Activated naive CD4-positive, alpha-beta T cell treated with anti-CD3 and anti-CD28 coated beads, Interleukin-2, amount 50 U/mL, for 72 hours (primary cell): ENCODE data around the gene FASTKD1. TPM values are rescaled to one million over a fixed set of nuclear protein-coding genes. Genes with fewer than 3 reads are reported as not detected.
A peak's percentile ranks its signal among the peaks of the same experiment; 100 is the strongest.
"Not testable (repeated sequence)": the region's sequence is repeated elsewhere in the genome, so short reads cannot be mapped to it uniquely, and the experiment has no call there.

ENCODE experiments used
- ATAC-seq, 2 donors: fragments of 150-1000 bp; cut with Tn5 transposase; 2 replicates each; pipeline ENCODE4 v1.10.0; 2021; ENCODE audit warnings: mild to moderate bottlenecking in 2 of 2, moderate library complexity in 2 of 2
- DNase-seq, 2 donors: peaks; one replicate each; pipeline ENCODE4 v3.0.0; 2021 to 2022; ENCODE audit warnings: low spot score in 2 of 2
- H3K27ac Mint-ChIP-seq, 2 donors: one replicate each; pipeline ENCODE4 v1.8.0; 2022; ENCODE audit warnings: mild to moderate bottlenecking in 2 of 2, mixed read lengths in 2 of 2
- H3K36me3 Mint-ChIP-seq, 2 donors: one replicate each; pipeline ENCODE4 v1.8.0; 2022; ENCODE audit warnings: mixed read lengths in 2 of 2
- H3K9me3 Mint-ChIP-seq, 2 donors: one replicate each; pipeline ENCODE4 v1.8.0; 2022; ENCODE audit warnings: mixed read lengths in 2 of 2
- total RNA-seq, 2 donors: library from RNA; stranded (reverse); gene quantifications; one replicate each; pipeline ENCODE4 v1.2.3, GENCODE V29; 2022

Gene FASTKD1
- total RNA-seq, 2 donors from 2014 or later: 30.4 to 63.3 TPM

DNA sequence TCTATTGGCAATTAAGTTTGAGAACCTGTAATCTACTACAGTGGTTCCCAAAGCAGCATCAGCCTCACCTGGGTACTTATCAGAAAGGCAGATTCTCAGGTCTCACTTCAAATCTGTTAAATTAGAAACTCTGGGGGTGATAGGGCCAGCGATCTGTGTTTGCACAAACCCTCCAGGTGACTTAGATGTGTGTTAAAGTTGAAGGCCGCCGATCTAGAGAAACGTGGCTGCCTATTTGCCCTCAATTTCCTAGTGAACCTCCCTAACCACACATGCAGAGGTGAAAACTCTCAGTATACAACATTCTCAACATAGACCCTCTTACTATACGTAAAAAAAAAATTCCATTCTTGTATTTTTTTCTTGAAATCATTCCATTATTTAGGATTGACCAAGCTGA, 50.0 kb downstream of the FASTKD1 start:
- no peaks in the 10 kb centered on the region for H3K9me3 Mint-ChIP-seq
- H3K36me3 Mint-ChIP-seq: no peaks in the 10 kb centered on the region
- no peak overlapping the region for H3K27ac Mint-ChIP-seq
- ATAC-seq: no peak
- no peak for DNase-seq

DNA sequence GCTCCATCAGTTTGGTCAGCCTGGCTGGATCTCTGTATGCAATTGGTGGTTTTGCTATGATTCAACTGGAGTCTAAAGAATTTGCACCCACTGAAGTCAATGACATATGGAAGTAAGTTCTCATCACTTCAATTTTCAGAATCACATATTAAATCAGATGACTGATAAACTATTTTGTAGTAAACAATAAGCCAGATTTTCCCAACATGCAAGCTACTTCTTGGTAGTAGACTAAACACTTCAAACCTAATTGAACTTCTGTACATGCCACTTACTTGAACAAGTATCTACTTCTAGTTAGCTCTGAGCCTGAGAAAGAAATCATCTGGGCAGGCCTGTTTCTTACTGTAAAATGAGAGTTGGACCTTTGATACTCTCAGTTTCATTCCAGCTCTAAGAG, 52.8 kb downstream of the FASTKD1 start:
- no peak for ATAC-seq
- H3K27ac Mint-ChIP-seq: no peak overlapping the region

GRCh38 chr2:169516488-169516995, 57.1 kb downstream of the FASTKD1 start:
- DNase-seq, ATAC-seq, H3K9me3 Mint-ChIP-seq, H3K27ac Mint-ChIP-seq, H3K36me3 Mint-ChIP-seq: not testable (repeated sequence)

More for the DNA sequence above, 52.8 kb downstream of the FASTKD1 start:
- Mint-ChIP-seq H3K36me3 (no peaks in the 10 kb centered on the region), H3K9me3 (no peaks in the 10 kb centered on the region)
- DNase-seq: no peak

GRCh38 chr2:169514758-169515157, 58.9 kb downstream of the FASTKD1 start:
- not testable (repeated sequence) for ATAC-seq, H3K36me3 Mint-ChIP-seq, H3K9me3 Mint-ChIP-seq, H3K27ac Mint-ChIP-seq, DNase-seq

DNA sequence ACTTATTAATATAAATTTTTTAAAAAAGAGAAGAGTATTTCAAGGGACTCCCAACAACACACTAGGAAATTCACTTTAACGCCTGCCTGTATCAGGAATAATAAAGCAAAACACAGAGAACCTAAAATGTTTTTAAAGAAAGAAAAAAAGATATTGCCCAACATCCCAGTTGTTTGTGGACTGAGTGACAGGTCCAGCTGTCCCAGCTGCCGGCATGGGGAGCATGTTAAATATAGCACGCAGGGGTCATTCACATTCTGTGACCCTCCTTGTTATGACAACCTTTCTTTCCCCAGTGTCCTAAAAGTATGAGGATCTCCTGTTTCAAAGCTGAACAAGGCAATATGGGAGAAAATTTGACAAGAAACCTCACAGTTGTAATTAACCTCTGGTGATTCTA, 59.7 kb downstream of the FASTKD1 start:
- Mint-ChIP-seq H3K27ac (no peak overlapping the region), H3K9me3 (no peaks in the 10 kb centered on the region), H3K36me3 (no peaks in the 10 kb centered on the region)
- ATAC-seq (no peak), DNase-seq (no peak)

DNA sequence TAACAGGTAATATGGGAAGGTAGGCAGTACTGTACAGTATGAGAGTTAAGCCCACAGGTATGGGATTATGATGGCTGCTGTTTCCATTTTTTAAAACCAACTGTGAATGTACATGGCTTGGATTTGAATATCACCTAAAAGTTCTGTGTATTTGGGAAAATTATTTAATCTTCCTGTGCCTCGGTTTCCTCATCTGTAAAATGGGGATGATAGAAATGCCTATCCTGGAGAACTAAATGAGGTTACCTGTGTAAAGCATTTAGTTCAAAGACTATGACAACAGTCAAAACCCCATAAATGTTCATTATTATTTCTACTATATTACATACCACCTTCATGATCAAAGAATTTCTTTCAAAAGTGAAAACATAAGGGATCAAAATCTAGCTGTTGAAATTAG, 60.6 kb downstream of the FASTKD1 start:
- ATAC-seq (no peak), DNase-seq (no peak)
- no peak overlapping the region for H3K27ac Mint-ChIP-seq
- H3K9me3 Mint-ChIP-seq: no peaks in the 10 kb centered on the region
- no peaks in the 10 kb centered on the region for H3K36me3 Mint-ChIP-seq

GRCh38 chr2:169512525-169512924, 61.1 kb downstream of the FASTKD1 start:
- no peak for DNase-seq
- Mint-ChIP-seq H3K27ac (no peak overlapping the region), H3K9me3 (no peaks in the 10 kb centered on the region), H3K36me3 (no peaks in the 10 kb centered on the region)
- ATAC-seq: no peak

DNA sequence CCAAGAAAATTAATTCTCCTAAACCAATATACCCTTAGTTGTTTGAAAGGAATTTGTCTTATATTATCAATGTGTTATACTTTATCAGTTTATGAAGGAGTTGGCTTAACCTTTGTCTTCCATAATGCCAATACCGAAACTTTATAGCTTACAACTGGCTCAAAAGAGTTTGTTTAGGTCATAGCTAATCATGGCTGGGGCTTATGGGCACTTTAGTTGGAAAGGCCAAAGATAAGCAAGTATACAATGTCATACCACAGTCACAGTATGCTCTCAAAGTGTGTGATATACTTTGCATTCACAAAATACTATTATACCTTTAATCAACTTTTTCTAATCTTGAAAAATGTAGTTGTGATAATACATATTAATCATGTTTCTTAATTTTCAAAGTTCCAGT, 61.8 kb downstream of the FASTKD1 start:
- ATAC-seq (no peak), DNase-seq (no peak)
- Mint-ChIP-seq H3K36me3 (no peaks in the 10 kb centered on the region), H3K27ac (no peak overlapping the region), H3K9me3 (no peaks in the 10 kb centered on the region)

DNA sequence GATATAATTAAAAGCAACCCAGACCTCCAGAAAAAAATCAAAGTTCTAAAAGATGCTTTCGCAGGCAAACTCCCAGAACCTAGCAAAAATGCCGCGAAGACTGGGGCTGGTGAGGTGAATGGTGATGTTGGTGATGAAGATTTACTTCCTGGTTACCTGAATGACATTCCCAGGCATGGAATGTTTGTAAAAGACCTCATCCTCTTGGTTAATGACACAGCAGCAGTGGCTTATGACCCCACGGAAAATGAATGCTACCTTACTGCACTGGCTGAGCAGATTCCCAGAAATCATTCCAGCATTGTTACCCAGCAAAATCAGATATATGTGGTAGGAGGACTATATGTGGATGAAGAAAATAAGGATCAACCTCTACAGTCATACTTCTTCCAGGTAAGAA, 63.2 kb downstream of the FASTKD1 start:
- H3K36me3 Mint-ChIP-seq: no peaks in the 10 kb centered on the region
- H3K27ac Mint-ChIP-seq: no peak overlapping the region
- no peak for DNase-seq
- H3K9me3 Mint-ChIP-seq: no peaks in the 10 kb centered on the region
- no peak for ATAC-seq

GRCh38 chr2:169509955-169510354, 63.7 kb downstream of the FASTKD1 start:
- no peak for DNase-seq
- ATAC-seq: no peak
- no peaks in the 10 kb centered on the region for H3K36me3 Mint-ChIP-seq
- no peaks in the 10 kb centered on the region for H3K9me3 Mint-ChIP-seq
- no peak overlapping the region for H3K27ac Mint-ChIP-seq

DNA sequence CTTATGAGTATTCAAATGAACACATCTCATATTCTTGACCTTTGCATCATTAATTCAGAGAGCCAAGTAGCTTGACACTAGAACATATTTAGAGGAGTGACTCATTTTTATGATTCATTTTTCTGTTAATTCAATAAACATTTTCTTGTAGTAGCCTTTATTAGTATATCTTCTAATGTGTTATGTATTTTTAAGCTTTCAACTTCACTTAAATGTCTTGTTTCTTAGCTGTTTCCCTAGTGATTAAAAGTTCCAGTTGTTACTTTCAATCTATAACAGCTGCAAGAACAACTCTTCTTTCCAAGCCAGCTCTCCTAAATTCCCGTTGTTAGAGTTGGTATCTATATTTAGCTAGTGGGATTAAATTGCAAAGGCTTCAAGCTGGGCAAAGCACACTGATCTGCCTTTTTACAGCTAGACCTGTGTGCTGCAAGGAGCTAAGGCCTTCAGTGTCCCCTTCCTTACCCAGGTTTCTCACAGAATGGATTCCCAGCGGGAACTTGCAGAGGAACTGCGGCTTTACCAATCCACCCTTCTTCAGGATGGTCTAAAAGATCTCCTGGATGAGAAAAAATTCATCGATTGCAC, 64.3 kb downstream of the FASTKD1 start, which contains the start of gene KLHL41:
TSS of gene KLHL41 (plus strand) at position 405 of the 588 bp plus-strand sequence. CDS start at position 482, 77 bp downstream.
- no peak within 1 kb of the TSS for H3K27ac Mint-ChIP-seq

DNA sequence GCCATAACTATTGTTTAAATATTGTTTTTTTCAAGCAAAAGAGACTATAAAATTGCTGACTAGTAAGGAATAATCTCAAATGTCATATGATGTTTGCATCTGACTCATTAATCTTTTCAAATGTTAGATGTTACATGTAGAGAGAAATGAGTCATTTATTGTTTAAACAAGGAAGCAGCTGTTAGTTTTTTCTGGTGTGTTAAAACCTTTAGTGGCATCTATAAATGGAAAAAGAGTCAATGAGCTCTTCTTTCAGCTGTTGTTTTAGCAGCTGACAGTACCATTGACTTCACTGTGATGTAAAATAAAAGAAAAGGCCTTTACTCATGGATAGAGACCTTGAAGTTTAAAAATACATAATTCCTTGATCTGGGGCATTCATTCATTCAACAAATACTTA, 66.0 kb downstream of the FASTKD1 start:
- peak in 1 of 2 donors; percentile 70 for ATAC-seq
- Mint-ChIP-seq H3K9me3 (no peaks in the 10 kb centered on the region), H3K36me3 (no peaks in the 10 kb centered on the region), H3K27ac (no peak overlapping the region)
- no peak for DNase-seq

More for the DNA sequence above, 64.3 kb downstream of the FASTKD1 start, which contains the start of gene KLHL41:
- no peaks in the 10 kb centered on the region for H3K36me3 Mint-ChIP-seq
- no peak for ATAC-seq
- no peak for DNase-seq
- no peaks in the 10 kb centered on the region for H3K9me3 Mint-ChIP-seq

DNA sequence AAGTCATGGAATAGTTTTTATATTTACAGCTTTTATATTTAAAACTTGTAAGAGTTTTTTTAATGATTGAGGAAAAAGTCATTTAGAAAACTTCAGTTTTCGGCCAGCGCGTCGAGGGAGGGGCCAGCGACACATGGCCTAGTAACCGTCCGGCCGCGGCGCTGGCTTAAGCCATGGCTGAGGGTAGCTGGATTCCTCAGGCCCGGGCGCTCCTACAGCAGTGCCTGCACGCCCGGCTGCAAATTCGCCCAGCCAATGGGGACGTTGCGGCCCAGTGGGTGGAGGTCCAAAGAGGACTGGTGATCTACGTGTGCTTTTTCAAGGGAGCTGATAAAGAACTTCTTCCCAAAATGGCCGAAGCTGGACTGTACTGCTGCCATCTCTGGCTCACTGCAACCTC, 69.0 kb downstream of the FASTKD1 start:
- no peak overlapping the region for H3K27ac Mint-ChIP-seq
- ATAC-seq (no peak), DNase-seq (no peak)
- no peaks in the 10 kb centered on the region for H3K9me3 Mint-ChIP-seq
- no peaks in the 10 kb centered on the region for H3K36me3 Mint-ChIP-seq

DNA sequence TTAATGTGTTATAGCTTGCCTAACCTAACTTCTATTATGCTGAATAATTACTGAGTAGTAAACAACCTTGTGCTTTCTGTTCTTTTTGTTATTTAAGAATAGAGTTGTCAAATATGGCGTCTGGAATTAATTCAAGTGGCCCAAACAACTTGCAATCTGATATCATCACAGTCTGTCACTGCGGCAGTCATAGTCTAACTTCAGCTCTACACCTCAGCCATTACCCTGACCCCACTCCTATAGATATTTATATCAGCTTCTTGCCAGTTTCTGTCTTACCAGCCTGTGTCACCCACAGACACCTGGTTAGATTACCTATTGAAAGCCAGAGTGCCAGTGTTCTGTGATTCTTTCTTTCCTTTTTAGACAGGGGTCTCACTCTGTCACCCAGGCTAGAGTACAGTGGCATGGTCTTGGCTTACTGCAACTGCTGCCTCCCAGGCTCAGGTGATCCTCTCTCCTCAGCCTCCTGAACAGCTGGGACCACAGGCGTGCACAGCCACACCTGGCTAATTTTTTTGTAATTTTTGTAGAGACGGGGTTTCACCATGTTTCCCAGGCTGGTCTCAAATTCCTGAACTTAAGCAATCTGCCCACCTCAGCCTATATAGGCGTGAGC, 78.2 kb downstream of the FASTKD1 start:
- Mint-ChIP-seq H3K36me3 (no peaks in the 10 kb centered on the region), H3K9me3 (no peaks in the 10 kb centered on the region), H3K27ac (no peak overlapping the region)
- ATAC-seq (no peak), DNase-seq (no peak)

DNA sequence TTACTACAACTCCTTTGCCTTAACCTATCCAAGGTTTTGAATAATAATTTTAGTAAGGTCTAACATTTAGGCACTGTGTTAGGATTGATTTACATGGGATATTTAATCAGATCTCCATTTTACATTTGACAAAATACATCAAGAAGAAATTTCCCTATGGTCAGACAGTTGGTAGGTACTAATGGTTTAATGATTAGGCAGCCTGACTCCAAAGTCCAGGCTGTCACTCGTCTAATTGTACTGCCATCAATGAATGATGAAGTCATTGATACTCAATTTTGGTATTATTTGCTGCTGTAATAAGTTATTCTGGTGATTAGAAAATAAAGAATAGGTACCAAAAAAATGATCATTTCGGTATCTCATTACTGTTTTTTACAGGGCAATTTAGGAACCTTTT, 80.3 kb downstream of the FASTKD1 start:
- Mint-ChIP-seq H3K9me3 (no peaks in the 10 kb centered on the region), H3K36me3 (no peaks in the 10 kb centered on the region), H3K27ac (no peak overlapping the region)
- DNase-seq: no peak
- ATAC-seq: no peak

DNA sequence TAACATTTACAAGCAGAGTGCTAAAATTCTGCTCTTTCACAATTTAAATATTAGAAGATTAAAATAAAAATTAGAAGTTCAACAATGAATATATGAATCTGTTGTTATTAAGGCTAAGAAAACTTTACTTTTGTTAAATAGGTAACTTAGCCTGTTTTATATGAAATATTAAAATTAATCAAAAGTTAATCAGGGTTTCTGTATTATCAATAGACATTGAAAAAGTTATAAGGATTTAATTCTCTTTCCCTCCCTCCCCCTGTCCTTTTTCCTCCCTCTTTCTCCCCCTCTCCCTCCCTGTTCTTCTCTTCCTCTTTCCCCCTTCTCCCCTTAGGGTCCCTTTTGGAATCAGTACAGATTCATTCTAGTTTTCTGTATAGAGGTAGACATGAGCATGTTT, 82.3 kb downstream of the FASTKD1 start:
- DNase-seq (no peak), ATAC-seq (no peak)
- Mint-ChIP-seq H3K9me3 (no peaks in the 10 kb centered on the region), H3K36me3 (no peaks in the 10 kb centered on the region), H3K27ac (peak overlapping the region in 1 of 2 donors; percentile 2)

DNA sequence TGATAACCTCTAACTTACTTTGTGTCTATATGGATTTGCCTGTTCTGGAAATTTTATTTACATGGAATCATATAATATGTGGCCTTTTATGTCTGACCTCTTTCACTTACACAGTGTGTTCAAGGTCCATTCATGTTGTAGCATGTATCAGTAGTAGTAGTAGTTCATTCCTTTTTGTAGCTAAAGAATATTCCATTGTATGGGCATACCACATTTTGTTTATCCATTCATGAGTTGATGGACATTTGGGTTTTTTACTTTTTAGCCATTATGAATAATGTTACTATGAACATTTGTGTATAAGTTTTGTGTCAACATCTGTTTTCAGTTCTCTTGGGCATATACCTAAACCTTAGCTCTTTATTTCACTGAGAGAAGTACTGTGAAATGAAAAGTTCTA, 82.8 kb downstream of the FASTKD1 start:
- DNase-seq: no peak

GRCh38 chr2:169486487-169486886, 87.2 kb downstream of the FASTKD1 start:
- ATAC-seq (peak in 1 of 2 donors; percentile 75), DNase-seq (no peak)
- no peaks in the 10 kb centered on the region for H3K36me3 Mint-ChIP-seq
- no peaks in the 10 kb centered on the region for H3K9me3 Mint-ChIP-seq
- H3K27ac Mint-ChIP-seq: no peak overlapping the region

More for the DNA sequence above, 82.8 kb downstream of the FASTKD1 start:
- no peak for ATAC-seq
- Mint-ChIP-seq H3K9me3 (no peaks in the 10 kb centered on the region), H3K27ac (no peak overlapping the region), H3K36me3 (no peaks in the 10 kb centered on the region)
